Endothelial cell of umbilical vein (primary cell): ENCODE measurements around the gene AK8.

ENCODE experiments used
- EZH2 ChIP-seq: IDR thresholded peaks from 2 replicates; pipeline ENCODE4 v1.6.1; 2012; ENCODE audit warnings: borderline replicate concordance, low read depth, mild to moderate bottlenecking, moderate library complexity, low read length, inconsistent platforms; ENCODE audit not compliant: severe bottlenecking
- FOS ChIP-seq: IDR thresholded peaks from 2 replicates; pipeline ENCODE4 v1.6.1; 2011; ENCODE audit warnings: mild to moderate bottlenecking, low read length, moderate library complexity, borderline replicate concordance; ENCODE audit not compliant: insufficient read depth
- JUN ChIP-seq: IDR thresholded peaks from 2 replicates; pipeline ENCODE4 v1.6.1; 2011; ENCODE audit warnings: borderline replicate concordance, low read depth; ENCODE audit not compliant: insufficient read length, insufficient read depth
- POLR2A ChIP-seq: IDR thresholded peaks from 2 replicates; pipeline ENCODE4 v1.6.1; 2012; ENCODE audit warnings: low read depth, mild to moderate bottlenecking, control low read depth, low read length
- POLR2AphosphoS5 ChIP-seq: IDR thresholded peaks from 2 replicates; pipeline ENCODE4 v1.6.1; 2012; ENCODE audit warnings: low read depth, mild to moderate bottlenecking, control low read depth, low read length, moderate library complexity; ENCODE audit not compliant: insufficient read depth
- TF ChIP-seq, protein P1 (sequence below), 2 donors: IDR thresholded peaks; 1 replicate in 1 of 2; 2 replicates in 1 of 2; pipeline ENCODE4 v1.5.1; 2011; ENCODE audit warnings: low read length in 2 of 2, mild to moderate bottlenecking in 2 of 2, moderate library complexity in 2 of 2, control low read depth in 1 of 2, inconsistent platforms in 1 of 2, low read depth in 1 of 2; ENCODE audit not compliant: insufficient read depth in 1 of 2; ENCODE audit errors: extremely low read depth in 1 of 2
- TF ChIP-seq, protein P2 (sequence below): IDR thresholded peaks from 2 replicates; pipeline ENCODE4 v1.6.1; 2011; ENCODE audit not compliant: insufficient read depth, insufficient read length

DNA sequence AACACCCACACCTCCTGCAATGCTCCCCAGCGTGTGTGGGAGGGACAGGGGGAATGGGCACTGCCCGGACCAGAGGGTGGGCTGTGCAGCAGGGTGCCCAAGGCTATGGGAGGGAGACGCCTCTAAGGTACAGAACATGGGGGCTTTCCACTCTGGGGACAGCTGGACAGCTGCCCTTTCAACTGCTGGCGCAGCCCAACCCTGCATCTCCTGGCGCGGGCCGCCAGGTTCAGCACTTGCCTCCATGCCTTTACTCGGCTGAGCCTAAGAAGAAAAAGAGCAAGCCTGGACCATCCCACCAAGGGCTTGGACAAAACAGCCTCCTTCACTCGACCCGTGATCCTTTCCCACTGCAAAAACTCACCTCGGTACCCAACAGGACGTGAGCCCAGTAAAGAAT, 15.0 kb downstream of the AK8 start:
- TF ChIP-seq, protein P1, sequence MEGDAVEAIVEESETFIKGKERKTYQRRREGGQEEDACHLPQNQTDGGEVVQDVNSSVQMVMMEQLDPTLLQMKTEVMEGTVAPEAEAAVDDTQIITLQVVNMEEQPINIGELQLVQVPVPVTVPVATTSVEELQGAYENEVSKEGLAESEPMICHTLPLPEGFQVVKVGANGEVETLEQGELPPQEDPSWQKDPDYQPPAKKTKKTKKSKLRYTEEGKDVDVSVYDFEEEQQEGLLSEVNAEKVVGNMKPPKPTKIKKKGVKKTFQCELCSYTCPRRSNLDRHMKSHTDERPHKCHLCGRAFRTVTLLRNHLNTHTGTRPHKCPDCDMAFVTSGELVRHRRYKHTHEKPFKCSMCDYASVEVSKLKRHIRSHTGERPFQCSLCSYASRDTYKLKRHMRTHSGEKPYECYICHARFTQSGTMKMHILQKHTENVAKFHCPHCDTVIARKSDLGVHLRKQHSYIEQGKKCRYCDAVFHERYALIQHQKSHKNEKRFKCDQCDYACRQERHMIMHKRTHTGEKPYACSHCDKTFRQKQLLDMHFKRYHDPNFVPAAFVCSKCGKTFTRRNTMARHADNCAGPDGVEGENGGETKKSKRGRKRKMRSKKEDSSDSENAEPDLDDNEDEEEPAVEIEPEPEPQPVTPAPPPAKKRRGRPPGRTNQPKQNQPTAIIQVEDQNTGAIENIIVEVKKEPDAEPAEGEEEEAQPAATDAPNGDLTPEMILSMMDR (IDR thresholded peaks at IDR 0.05; ENCODE audit: extremely low read depth in 1 of 2, insufficient read depth in 1 of 2, low read depth in 1 of 2, low read length in 2 of 2): no peak
- TF ChIP-seq EZH2 (no peak), POLR2AphosphoS5 (no peak), JUN (no peak), POLR2A (no peak), FOS (no peak)
- TF ChIP-seq, protein P2, sequence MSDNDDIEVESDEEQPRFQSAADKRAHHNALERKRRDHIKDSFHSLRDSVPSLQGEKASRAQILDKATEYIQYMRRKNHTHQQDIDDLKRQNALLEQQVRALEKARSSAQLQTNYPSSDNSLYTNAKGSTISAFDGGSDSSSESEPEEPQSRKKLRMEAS: no peak
